Measurements from ENCODE around the gene FERMT3.

DNA sequence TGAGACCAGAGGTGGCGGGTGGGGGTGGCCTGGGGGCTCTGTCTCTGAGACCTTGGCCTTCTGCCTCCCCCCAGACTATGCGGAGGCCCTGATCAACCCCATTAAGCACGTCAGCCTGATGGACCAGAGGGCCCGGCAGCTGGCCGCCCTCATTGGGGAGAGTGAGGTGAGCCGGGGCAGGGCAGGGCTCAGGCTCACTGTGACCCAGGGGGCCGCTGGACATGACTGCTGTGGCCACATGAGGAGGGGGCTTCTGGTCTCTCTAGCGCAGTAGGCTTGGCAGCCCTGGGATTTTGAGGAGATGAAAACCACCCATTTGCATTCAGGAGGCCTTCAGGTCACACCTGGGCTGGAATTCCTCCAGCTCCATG, 57.4 kb downstream of the FERMT3 start:
- TF ChIP-seq KAT8 (CRISPR knock-in tag; IDR thresholded peaks at IDR 0.05) (no peak), RXRA (CRISPR knock-in tag; IDR thresholded peaks at IDR 0.05) (no peak), KDM1A (CRISPR knock-in tag; IDR thresholded peaks at IDR 0.05) (no peak), ZNF24 (IDR thresholded peaks at IDR 0.05) (no peak)
- TF ChIP-seq, protein P1, sequence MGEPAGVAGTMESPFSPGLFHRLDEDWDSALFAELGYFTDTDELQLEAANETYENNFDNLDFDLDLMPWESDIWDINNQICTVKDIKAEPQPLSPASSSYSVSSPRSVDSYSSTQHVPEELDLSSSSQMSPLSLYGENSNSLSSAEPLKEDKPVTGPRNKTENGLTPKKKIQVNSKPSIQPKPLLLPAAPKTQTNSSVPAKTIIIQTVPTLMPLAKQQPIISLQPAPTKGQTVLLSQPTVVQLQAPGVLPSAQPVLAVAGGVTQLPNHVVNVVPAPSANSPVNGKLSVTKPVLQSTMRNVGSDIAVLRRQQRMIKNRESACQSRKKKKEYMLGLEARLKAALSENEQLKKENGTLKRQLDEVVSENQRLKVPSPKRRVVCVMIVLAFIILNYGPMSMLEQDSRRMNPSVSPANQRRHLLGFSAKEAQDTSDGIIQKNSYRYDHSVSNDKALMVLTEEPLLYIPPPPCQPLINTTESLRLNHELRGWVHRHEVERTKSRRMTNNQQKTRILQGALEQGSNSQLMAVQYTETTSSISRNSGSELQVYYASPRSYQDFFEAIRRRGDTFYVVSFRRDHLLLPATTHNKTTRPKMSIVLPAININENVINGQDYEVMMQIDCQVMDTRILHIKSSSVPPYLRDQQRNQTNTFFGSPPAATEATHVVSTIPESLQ (CRISPR knock-in tag; conservative IDR thresholded peaks at IDR 0.05) = no peak
- TF ChIP-seq, protein P2, sequence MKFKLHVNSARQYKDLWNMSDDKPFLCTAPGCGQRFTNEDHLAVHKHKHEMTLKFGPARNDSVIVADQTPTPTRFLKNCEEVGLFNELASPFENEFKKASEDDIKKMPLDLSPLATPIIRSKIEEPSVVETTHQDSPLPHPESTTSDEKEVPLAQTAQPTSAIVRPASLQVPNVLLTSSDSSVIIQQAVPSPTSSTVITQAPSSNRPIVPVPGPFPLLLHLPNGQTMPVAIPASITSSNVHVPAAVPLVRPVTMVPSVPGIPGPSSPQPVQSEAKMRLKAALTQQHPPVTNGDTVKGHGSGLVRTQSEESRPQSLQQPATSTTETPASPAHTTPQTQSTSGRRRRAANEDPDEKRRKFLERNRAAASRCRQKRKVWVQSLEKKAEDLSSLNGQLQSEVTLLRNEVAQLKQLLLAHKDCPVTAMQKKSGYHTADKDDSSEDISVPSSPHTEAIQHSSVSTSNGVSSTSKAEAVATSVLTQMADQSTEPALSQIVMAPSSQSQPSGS (CRISPR knock-in tag; IDR thresholded peaks at IDR 0.05) = no peak
